ENCODE data around the gene SPINT2. TPM values are rescaled to one million over a fixed set of nuclear protein-coding genes. Genes with fewer than 3 reads are reported as not detected.

SPINT2 gene
- total and polyA plus RNA-seq, 12 donors = 3.4 to 29.2 (median 12.3) TPM

GRCh38 chr19:38309615-38310278, 45.4 kb downstream of the SPINT2 start:
- H3K9me3 ChIP-seq = no peaks in the 10 kb centered on the region
- H3K4me1 ChIP-seq = peaks cover 0 to 18% (median under 1%) of the 10 kb centered on the region in 9 donors
- H3K27ac ChIP-seq = no peak overlapping the region
- ATAC-seq (no peak), DNase-seq (no peak)
- H3K4me3 ChIP-seq = no peak overlapping the region
- no peaks in the 10 kb centered on the region for H3K27me3 ChIP-seq
- TF ChIP-seq CTCF (IDR thresholded peaks at IDR 0.05) = no peak
- intact Hi-C loops (cut with DNase I) = no loop called here
- H3K36me3 ChIP-seq = peaks cover 0 to 48% (median 17%) of the 10 kb centered on the region in 9 donors
- 96 to 100% methylated on average over 3 of the region's 3 CpGs for WGBS, 2 donors

- no peaks in the 10 kb centered on the region for H3K9me3 ChIP-seq
- ATAC-seq = no peak
- H3K27me3 ChIP-seq = no peaks in the 10 kb centered on the region
- H3K4me3 ChIP-seq = no peak overlapping the region
- 99 to 100% methylated on average over 2 of the region's 2 CpGs for WGBS, 2 donors
- TF ChIP-seq CTCF (IDR thresholded peaks at IDR 0.05) = no peak
- no peak for DNase-seq
- intact Hi-C loops (cut with DNase I) = no loop called here
- H3K4me1 ChIP-seq = peaks cover 0 to 23% (median 5%) of the 10 kb centered on the region in 9 donors
- peaks cover 0 to 43% (median 17%) of the 10 kb centered on the region in 9 donors for H3K36me3 ChIP-seq
- H3K27ac ChIP-seq = no peak overlapping the region
These were observed 45.9 kb downstream of the SPINT2 start for GRCh38 chr19:38310279-38310670.

GRCh38 chr19:38310986-38311385, 46.6 kb downstream of the SPINT2 start:
- H3K4me1 ChIP-seq = peaks cover 0 to 26% (median 8%) of the 10 kb centered on the region in 9 donors
- no peak for DNase-seq
- no peak overlapping the region for H3K27ac ChIP-seq
- TF ChIP-seq CTCF (IDR thresholded peaks at IDR 0.05) = no peak
- intact Hi-C loops (cut with DNase I) = no loop called here
- peaks cover 0 to 36% (median 17%) of the 10 kb centered on the region in 9 donors for H3K36me3 ChIP-seq
- ATAC-seq = no peak
- no peak overlapping the region for H3K4me3 ChIP-seq
- no peaks in the 10 kb centered on the region for H3K27me3 ChIP-seq
- 90 to 96% methylated on average over 6 of the region's 6 CpGs for WGBS, 2 donors
- no peaks in the 10 kb centered on the region for H3K9me3 ChIP-seq

GRCh38 chr19:38315657-38316476, 51.5 kb downstream of the SPINT2 start, which contains the start of gene YIF1B:
YIF1B (minus strand) TSS chr19:38315947; CDS start chr19:38315917, 30 bp downstream.
- H3K27me3 ChIP-seq = no peaks in the 10 kb centered on the region
- peaks cover 3 to 72% (median 48%) of the 10 kb centered on the region in 9 donors for H3K4me1 ChIP-seq
- H3K4me3 ChIP-seq = peak within 1 kb of the TSS; percentile 47 to 84 (median 70)
- H3K36me3 ChIP-seq = no peaks in the 10 kb centered on the region
- 1% methylated on average over 54 to 64 of the region's 64 CpGs for WGBS, 2 donors
- TF ChIP-seq CTCF (IDR thresholded peaks at IDR 0.05) = peak in 2 of 9 donors; percentile 7 to 13
- peak within 1 kb of the TSS; percentile 40 to 92 (median 82) for H3K27ac ChIP-seq
- ATAC-seq = peak; percentile 94 to 97 (median 96)
- H3K9me3 ChIP-seq = no peaks in the 10 kb centered on the region
- intact Hi-C loops (cut with DNase I) = loop anchor here in 7 of 10 donors (1.0 to 5.0 kb wide), 7 partner anchors 33 to 64 kb away; partner anchors contain the start of gene PPP1R14A (in 1 of the 7)
- DNase-seq = peak; percentile 95 to 97
